Memory B cell (primary cell): Measurements from ENCODE around the gene CBX3.

Experiments
- ATAC-seq: fragments of 150-1000 bp; cut with Tn5 transposase; 2 replicates; pipeline ENCODE4 v1.10.0; 2021; ENCODE audit warnings: low read depth, mild to moderate bottlenecking, moderate library complexity
- DNase-seq, 2 donors: peaks; one replicate each; pipeline ENCODE4 v3.0.0; 2022; ENCODE audit warnings: low spot score in 2 of 2
- H3K27ac Mint-ChIP-seq: one replicate; pipeline ENCODE4 v1.8.0; 2022; ENCODE audit warnings: mild to moderate bottlenecking, moderate library complexity, mixed read lengths
- H3K27me3 Mint-ChIP-seq: one replicate; pipeline ENCODE4 v1.8.0; 2022; ENCODE audit warnings: mixed read lengths
- H3K36me3 Mint-ChIP-seq: one replicate; pipeline ENCODE4 v1.8.0; 2022; ENCODE audit warnings: mild to moderate bottlenecking, mixed read lengths
- H3K4me1 Mint-ChIP-seq: one replicate; pipeline ENCODE4 v1.8.0; 2022; ENCODE audit warnings: mixed read lengths
- H3K4me3 Mint-ChIP-seq: one replicate; pipeline ENCODE4 v1.8.0; 2022; ENCODE audit warnings: mild to moderate bottlenecking, moderate library complexity, mixed read lengths
- H3K9me3 Mint-ChIP-seq: one replicate; pipeline ENCODE4 v1.8.0; 2022; ENCODE audit warnings: mixed read lengths

Gene CBX3

GRCh38 chr7:26198133-26198780, 3.3 kb upstream of the CBX3 start:
- DNase-seq (peak in 1 of 2 donors; percentile 41), ATAC-seq (no peak)
- peaks cover 37% of the 10 kb centered on the region for H3K4me1 Mint-ChIP-seq
- H3K27me3 Mint-ChIP-seq: no peaks in the 10 kb centered on the region
- H3K36me3 Mint-ChIP-seq: peaks cover 44% of the 10 kb centered on the region
- H3K27ac Mint-ChIP-seq: peak overlapping the region; percentile 99
- H3K4me3 Mint-ChIP-seq: peak overlapping the region; percentile 100
- no peaks in the 10 kb centered on the region for H3K9me3 Mint-ChIP-seq

- peaks cover 33% of the 10 kb centered on the region for H3K4me1 Mint-ChIP-seq
- H3K36me3 Mint-ChIP-seq: peaks cover 39% of the 10 kb centered on the region
- no peaks in the 10 kb centered on the region for H3K9me3 Mint-ChIP-seq
- H3K27me3 Mint-ChIP-seq: no peaks in the 10 kb centered on the region
- peak overlapping the region; percentile 99 for H3K27ac Mint-ChIP-seq
- H3K4me3 Mint-ChIP-seq: peak overlapping the region; percentile 100
- DNase-seq (no peak), ATAC-seq (no peak)
These were observed 2.8 kb upstream of the CBX3 start for GRCh38 chr7:26198781-26199169.

GRCh38 chr7:26199301-26200037, 2.1 kb upstream of the CBX3 start:
- DNase-seq (peak; percentile 56 to 69), ATAC-seq (no peak)
- Mint-ChIP-seq H3K4me3 (peak overlapping the region; percentile 100), H3K36me3 (peaks cover 35% of the 10 kb centered on the region), H3K27ac (peak overlapping the region; percentile 99), H3K9me3 (no peaks in the 10 kb centered on the region), H3K27me3 (no peaks in the 10 kb centered on the region), H3K4me1 (peaks cover 30% of the 10 kb centered on the region)

- H3K27me3 Mint-ChIP-seq: no peaks in the 10 kb centered on the region
- ATAC-seq (peak; percentile 16), DNase-seq (peak; percentile 79 to 85)
- peaks cover 35% of the 10 kb centered on the region for H3K36me3 Mint-ChIP-seq
- H3K27ac Mint-ChIP-seq: peak overlapping the region; percentile 99
- H3K9me3 Mint-ChIP-seq: no peaks in the 10 kb centered on the region
- peak overlapping the region; percentile 100 for H3K4me3 Mint-ChIP-seq
- peaks cover 32% of the 10 kb centered on the region for H3K4me1 Mint-ChIP-seq
These were observed 1.5 kb upstream of the CBX3 start for GRCh38 chr7:26200038-26200443.

- DNase-seq (peak; percentile 99 to 100), ATAC-seq (peak; percentile 65)
- Mint-ChIP-seq H3K9me3 (no peaks in the 10 kb centered on the region), H3K27ac (peak within 1 kb of the TSS; percentile 99), H3K27me3 (no peaks in the 10 kb centered on the region), H3K36me3 (peaks cover 31% of the 10 kb centered on the region), H3K4me1 (peaks cover 31% of the 10 kb centered on the region), H3K4me3 (peak within 1 kb of the TSS; percentile 100)
These were observed 900 bp upstream of the CBX3 start, which contains the start of gene HNRNPA2B1 for GRCh38 chr7:26200444-26201246. Gene HNRNPA2B1, minus strand, starts transcription at chr7:26200746. Its CDS starts 169 bp downstream, at chr7:26200577.

GRCh38 chr7:26202019-26202990, 760 bp downstream of the CBX3 start:
- Mint-ChIP-seq H3K4me3 (peak overlapping the region; percentile 100), H3K4me1 (peaks cover 24% of the 10 kb centered on the region), H3K9me3 (no peaks in the 10 kb centered on the region), H3K27me3 (no peaks in the 10 kb centered on the region), H3K27ac (peak overlapping the region; percentile 99), H3K36me3 (peaks cover 27% of the 10 kb centered on the region)
- DNase-seq: peak in 1 of 2 donors; percentile 42
- no peak for ATAC-seq

GRCh38 chr7:26203016-26203415, 1.5 kb downstream of the CBX3 start:
- H3K4me3 Mint-ChIP-seq: peak overlapping the region; percentile 87
- H3K27ac Mint-ChIP-seq: peak overlapping the region; percentile 74

GRCh38 chr7:26208040-26208439, 6.5 kb downstream of the CBX3 start:
- peaks cover 22% of the 10 kb centered on the region for H3K4me1 Mint-ChIP-seq
- no peak overlapping the region for H3K27ac Mint-ChIP-seq

More at GRCh38 chr7:26203016-26203415, 1.5 kb downstream of the CBX3 start:
- Mint-ChIP-seq H3K27me3 (no peaks in the 10 kb centered on the region), H3K36me3 (peaks cover 26% of the 10 kb centered on the region), H3K4me1 (peaks cover 22% of the 10 kb centered on the region), H3K9me3 (no peaks in the 10 kb centered on the region)
- ATAC-seq (no peak), DNase-seq (no peak)

GRCh38 chr7:26212921-26213718, 11.6 kb downstream of the CBX3 start:
- Mint-ChIP-seq H3K27ac (no peak overlapping the region), H3K27me3 (no peaks in the 10 kb centered on the region), H3K4me1 (peaks cover 4% of the 10 kb centered on the region), H3K9me3 (no peaks in the 10 kb centered on the region), H3K4me3 (no peak overlapping the region), H3K36me3 (peaks cover 24% of the 10 kb centered on the region)
- ATAC-seq (no peak), DNase-seq (no peak)

More at GRCh38 chr7:26208040-26208439, 6.5 kb downstream of the CBX3 start:
- ATAC-seq (no peak), DNase-seq (no peak)
- no peaks in the 10 kb centered on the region for H3K9me3 Mint-ChIP-seq
- no peaks in the 10 kb centered on the region for H3K27me3 Mint-ChIP-seq
- H3K4me3 Mint-ChIP-seq: no peak overlapping the region
- peaks cover 30% of the 10 kb centered on the region for H3K36me3 Mint-ChIP-seq

- DNase-seq (no peak), ATAC-seq (no peak)
- no peak overlapping the region for H3K27ac Mint-ChIP-seq
- no peak overlapping the region for H3K4me3 Mint-ChIP-seq
- H3K27me3 Mint-ChIP-seq: no peaks in the 10 kb centered on the region
- peaks cover 4% of the 10 kb centered on the region for H3K4me1 Mint-ChIP-seq
- H3K9me3 Mint-ChIP-seq: no peaks in the 10 kb centered on the region
- H3K36me3 Mint-ChIP-seq: peaks cover 24% of the 10 kb centered on the region
These were observed 12.4 kb downstream of the CBX3 start for GRCh38 chr7:26213807-26214515.

GRCh38 chr7:26216049-26216448, 14.5 kb downstream of the CBX3 start:
- peaks cover 4% of the 10 kb centered on the region for H3K4me1 Mint-ChIP-seq
- peaks cover 15% of the 10 kb centered on the region for H3K36me3 Mint-ChIP-seq
- no peak for ATAC-seq
- no peak overlapping the region for H3K27ac Mint-ChIP-seq
- H3K4me3 Mint-ChIP-seq: no peak overlapping the region
- H3K27me3 Mint-ChIP-seq: no peaks in the 10 kb centered on the region
- DNase-seq: no peak
- H3K9me3 Mint-ChIP-seq: no peaks in the 10 kb centered on the region

- H3K4me1 Mint-ChIP-seq: no peaks in the 10 kb centered on the region
- no peak overlapping the region for H3K27ac Mint-ChIP-seq
- DNase-seq (no peak), ATAC-seq (no peak)
- H3K9me3 Mint-ChIP-seq: no peaks in the 10 kb centered on the region
- H3K27me3 Mint-ChIP-seq: peaks cover 7% of the 10 kb centered on the region
- H3K36me3 Mint-ChIP-seq: no peaks in the 10 kb centered on the region
- H3K4me3 Mint-ChIP-seq: no peak overlapping the region
These were observed 22.8 kb downstream of the CBX3 start for GRCh38 chr7:26224359-26224758.
